B cell (primary cell): ENCODE data around the gene B4GALT7. TPM values are rescaled to one million over a fixed set of nuclear protein-coding genes. Genes with fewer than 3 reads are reported as not detected.
"Not testable (repeated sequence)": the region's sequence is repeated elsewhere in the genome, so short reads cannot be mapped to it uniquely, and the experiment has no call there.

Experiments
- ATAC-seq: fragments of 200-7000 bp; cut with Tn5 transposase; one replicate; pipeline ENCODE4 v1.10.0; 2021; ENCODE audit warnings: low read depth, mild to moderate bottlenecking, moderate number of reproducible peaks, moderate library complexity
- CTCF ChIA-PET: fragments of 350-600 bp; sonication (Branson Sonifier 250); formaldehyde crosslinking; loops from one replicate; lab custom pipeline; 2021; ENCODE audit warnings: antibody characterized with exemption, inconsistent platforms; lab: Charles Lee
- POLR2A ChIA-PET: fragments of 350-600 bp; sonication (Branson Sonifier 250); formaldehyde crosslinking; loops from one replicate; lab custom pipeline; 2021; ENCODE audit warnings: antibody characterized with exemption; lab: Charles Lee
- DNase-seq: peaks from one replicate; pipeline ENCODE4 v3.0.0; 2013
- H2AFZ ChIP-seq: 2 replicates; pipeline ENCODE4 v1.6.1; 2012; ENCODE audit warnings: mild to moderate bottlenecking, low read depth, low read length; ENCODE audit not compliant: insufficient read depth, poor library complexity, severe bottlenecking
- H3K27ac ChIP-seq, 2 donors: 1 replicate in 1 of 2; 2 replicates in 1 of 2; pipeline ENCODE4 v1.5.1; 2012 to 2013; ENCODE audit warnings: low read length in 2 of 2, mild to moderate bottlenecking in 2 of 2, moderate library complexity in 1 of 2
- H3K27me3 ChIP-seq, 4 experiments: fragments of 200-600 bp in 1 of 4; sonication (generic) in 1 of 4; replicated peaks in 1 of 4; 1 replicate in 2 of 4; 2 replicates in 2 of 4; pipeline versions ENCODE4 v1.6.1 to v1.7.0; 2013 to 2016; ENCODE audit warnings: low read length in 3 of 4, mild to moderate bottlenecking in 2 of 4, mixed read lengths in 1 of 4, moderate library complexity in 1 of 4; ENCODE audit not compliant: insufficient read depth in 4 of 4, control insufficient read depth in 3 of 4; ENCODE audit errors: control extremely low read depth in 1 of 4
- H3K36me3 ChIP-seq, 2 experiments: replicated peaks in 1 of 2; 1 replicate in 1 of 2; 2 replicates in 1 of 2; pipeline versions ENCODE4 v1.6.1 to v1.7.1; 2013; ENCODE audit warnings: low read length in 1 of 2; ENCODE audit not compliant: insufficient read depth in 2 of 2, control insufficient read depth in 1 of 2; ENCODE audit errors: control extremely low read depth in 1 of 2, extremely low read depth in 1 of 2
- H3K4me1 ChIP-seq, 2 donors: fragments of 200-600 bp in 1 of 2; sonication (generic) in 1 of 2; 1 replicate in 1 of 2; 2 replicates in 1 of 2; pipeline versions ENCODE4 v1.5.1 to v1.6.1; 2013 to 2017; ENCODE audit warnings: low read length in 2 of 2; ENCODE audit not compliant: control insufficient read depth in 2 of 2, insufficient read depth in 2 of 2
- H3K4me2 ChIP-seq: replicated peaks from 2 replicates; pipeline ENCODE3; 2012; ENCODE audit warnings: mild to moderate bottlenecking, low read depth, low read length; ENCODE audit not compliant: poor library complexity, severe bottlenecking
- H3K4me3 ChIP-seq, 5 experiments: fragments of 200-600 bp in 1 of 5; sonication (generic) in 1 of 5; 1 replicate in 3 of 5; 2 replicates in 2 of 5; pipeline versions ENCODE4 v1.5.1 to v1.7.0; 2011 to 2016; ENCODE audit warnings: low read length in 4 of 5, mild to moderate bottlenecking in 4 of 5, low read depth in 2 of 5, control low read depth in 1 of 5, moderate library complexity in 1 of 5; ENCODE audit not compliant: insufficient read depth in 1 of 5; ENCODE audit errors: control extremely low read depth in 1 of 5, extremely low read depth in 1 of 5
- H3K79me2 ChIP-seq: fragments of 200-600 bp; sonication (generic); one replicate; pipeline ENCODE4 v1.6.0; 2016; ENCODE audit warnings: low read length; ENCODE audit not compliant: control insufficient read depth, insufficient read depth
- H3K9ac ChIP-seq: fragments of 200-600 bp; sonication (generic); 2 replicates; pipeline ENCODE4 v1.6.1; 2017; ENCODE audit warnings: mild to moderate bottlenecking, low read length, moderate library complexity
- H3K9me3 ChIP-seq, 3 donors: one replicate each; pipeline versions ENCODE4 v1.6.1 to v1.7.1; 2013; ENCODE audit warnings: low read length in 2 of 3; ENCODE audit not compliant: control insufficient read depth in 2 of 3, insufficient read depth in 1 of 3; ENCODE audit errors: control extremely low read depth in 1 of 3
- H4K20me1 ChIP-seq: 2 replicates; pipeline ENCODE4 v1.6.0; 2012; ENCODE audit warnings: mild to moderate bottlenecking, low read length; ENCODE audit not compliant: insufficient read depth, control insufficient read depth, poor library complexity, severe bottlenecking
- H3K27ac Mint-ChIP-seq: one replicate; pipeline ENCODE4 v1.8.0; 2021; ENCODE audit warnings: mixed read lengths
- H3K27me3 Mint-ChIP-seq: one replicate; pipeline ENCODE4 v1.8.0; 2021; ENCODE audit warnings: mixed read lengths
- H3K4me1 Mint-ChIP-seq: one replicate; pipeline ENCODE4 v1.8.0; 2021; ENCODE audit warnings: mixed read lengths
- H3K4me3 Mint-ChIP-seq: one replicate; pipeline ENCODE4 v1.8.0; 2021; ENCODE audit warnings: mixed read lengths
- H3K9me3 Mint-ChIP-seq: one replicate; pipeline ENCODE4 v1.8.0; 2022; ENCODE audit warnings: mixed read lengths; ENCODE audit not compliant: insufficient read depth
- CTCF ChIP-seq: fragments of 200-600 bp; IDR thresholded peaks from one replicate; pipeline ENCODE4 v1.8.0; 2022; ENCODE audit warnings: antibody characterized with exemption, mild to moderate bottlenecking
- EZH2 ChIP-seq: IDR thresholded peaks from 2 replicates; pipeline ENCODE4 v1.6.1; 2012; ENCODE audit warnings: borderline replicate concordance, low read depth, mild to moderate bottlenecking, moderate library complexity, low read length; ENCODE audit not compliant: insufficient read depth, poor library complexity, severe bottlenecking
- WGBS: methylation state at CpG from one replicate; pipeline ENCODE4 v1.1.5; 2013; ENCODE audit warnings: missing lambda C conversion rate; ENCODE audit not compliant: insufficient coverage; 5-methylcytosine and 5-hydroxymethylcytosine counted together
- intact Hi-C: fragments of 100-400 bp; cut with micrococcal nuclease; formaldehyde crosslinking; loops from one replicate; pipeline ENCODE4 v1.10.0; 2022
- polyA plus RNA-seq: library from polyadenylated mRNA; depleted of rRNA; stranded (reverse); fragments of >200 nt; gene quantifications from 2 replicates; pipeline ENCODE4 v1.2.3, GENCODE V29; 2012
- total RNA-seq, 2 donors: library from RNA; stranded (reverse); fragments of 120-200 nt in 1 of 2; gene quantifications; 1 replicate in 1 of 2; 2 replicates in 1 of 2; pipeline versions ENCODE4 v1.2.3 to v1.2.4, GENCODE V29; 2013 to 2022

The B4GALT7 gene
- total and polyA plus RNA-seq, 2 donors (not counting 1 experiment from before 2014, with no cell fraction given) = 27.0 to 41.8 TPM

GRCh38 chr5:177620560-177620959 is 20.6 kb downstream of the B4GALT7 start:
- Histone ChIP-seq H3K9ac (no peak overlapping the region), H4K20me1 (no peaks in the 10 kb centered on the region), H3K79me2 (no peaks in the 10 kb centered on the region), H3K4me1 (no peaks in the 10 kb centered on the region), H3K27ac (no peak overlapping the region), H3K9me3 (no peaks in the 10 kb centered on the region), H3K27me3 (no peaks in the 10 kb centered on the region), H3K4me3 (no peak overlapping the region), H3K4me2 (no peak overlapping the region), H2AFZ (no peak overlapping the region), H3K36me3 (peaks cover 10 to 60% of the 10 kb centered on the region in 2 experiments)
- ATAC-seq = no peak
- Mint-ChIP-seq H3K27me3 (no peaks in the 10 kb centered on the region), H3K27ac (no peak overlapping the region), H3K4me1 (no peaks in the 10 kb centered on the region), H3K9me3 (peaks cover 2% of the 10 kb centered on the region), H3K4me3 (no peak overlapping the region)
- WGBS = no CpG with 5 or more reads among the region's 2 CpGs
- no peak for DNase-seq
- no peak for TF ChIP-seq CTCF
- no peak for TF ChIP-seq EZH2
- CTCF ChIA-PET = no interaction called here
- intact Hi-C loops = no loop called here
- POLR2A ChIA-PET = no interaction called here

GRCh38 chr5:177624172-177624571 is 24.2 kb downstream of the B4GALT7 start:
- ATAC-seq, H3K79me2 ChIP-seq, H3K4me3 ChIP-seq, H3K4me2 ChIP-seq, H3K4me3 Mint-ChIP-seq, intact Hi-C loops, H3K4me1 Mint-ChIP-seq, CTCF ChIA-PET, H3K9me3 ChIP-seq, H3K9ac ChIP-seq, H3K27me3 Mint-ChIP-seq, H3K27me3 ChIP-seq, H3K27ac ChIP-seq, H2AFZ ChIP-seq, DNase-seq, H3K4me1 ChIP-seq, H3K27ac Mint-ChIP-seq, H3K9me3 Mint-ChIP-seq, H4K20me1 ChIP-seq, POLR2A ChIA-PET: not testable (repeated sequence)
- H3K36me3 ChIP-seq = peaks cover 2 to 49% of the 10 kb centered on the region in 2 experiments
- WGBS = 100% methylated on average over 4 of the region's 10 CpGs

DNA sequence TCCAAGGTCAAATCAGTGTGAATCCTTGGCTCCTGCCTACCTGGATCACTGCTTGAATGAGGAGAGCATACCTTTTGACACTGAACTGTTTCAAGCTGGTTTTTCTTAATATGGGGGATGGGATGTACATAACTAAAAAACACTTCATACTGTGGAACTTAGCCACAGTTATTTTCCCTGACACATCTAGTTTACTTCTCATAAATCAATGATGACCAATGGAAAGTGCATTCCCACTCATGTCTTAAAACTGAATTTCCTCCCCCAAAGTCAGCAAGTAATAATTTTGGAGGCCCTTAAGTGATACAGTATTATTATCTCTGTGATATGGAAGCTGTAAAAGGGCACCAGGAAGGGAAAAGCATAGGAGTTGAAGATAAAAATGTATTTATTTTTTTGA is 30.3 kb downstream of the B4GALT7 start:
- H3K4me3 ChIP-seq, H3K27me3 Mint-ChIP-seq, H3K79me2 ChIP-seq, DNase-seq, H3K9me3 Mint-ChIP-seq, intact Hi-C loops, H3K27ac ChIP-seq, CTCF ChIA-PET, H2AFZ ChIP-seq, H3K36me3 ChIP-seq, H3K4me1 ChIP-seq, H3K9ac ChIP-seq, H3K4me1 Mint-ChIP-seq, H3K4me3 Mint-ChIP-seq, H3K27me3 ChIP-seq, H3K9me3 ChIP-seq, ATAC-seq, H3K4me2 ChIP-seq, POLR2A ChIA-PET, H4K20me1 ChIP-seq, H3K27ac Mint-ChIP-seq: not testable (repeated sequence)
